ENCODE measurements around the gene ZBTB25.

- TF ChIP-seq CTCF (IDR thresholded peaks at IDR 0.05): no peak
- no peak for TF ChIP-seq POLR2A (IDR thresholded peaks at IDR 0.05)
These were observed 39.0 kb downstream of the ZBTB25 start for GRCh38 chr14:64464651-64465050.
